ENCODE measurements around the gene EVPL. TPM values are rescaled to one million over a fixed set of nuclear protein-coding genes. Genes with fewer than 3 reads are reported as not detected.
"Not testable (repeated sequence)": the region's sequence is repeated elsewhere in the genome, so short reads cannot be mapped to it uniquely, and the experiment has no call there.

The EVPL gene
- polyA plus RNA-seq, 1 experiment: not detected

DNA sequence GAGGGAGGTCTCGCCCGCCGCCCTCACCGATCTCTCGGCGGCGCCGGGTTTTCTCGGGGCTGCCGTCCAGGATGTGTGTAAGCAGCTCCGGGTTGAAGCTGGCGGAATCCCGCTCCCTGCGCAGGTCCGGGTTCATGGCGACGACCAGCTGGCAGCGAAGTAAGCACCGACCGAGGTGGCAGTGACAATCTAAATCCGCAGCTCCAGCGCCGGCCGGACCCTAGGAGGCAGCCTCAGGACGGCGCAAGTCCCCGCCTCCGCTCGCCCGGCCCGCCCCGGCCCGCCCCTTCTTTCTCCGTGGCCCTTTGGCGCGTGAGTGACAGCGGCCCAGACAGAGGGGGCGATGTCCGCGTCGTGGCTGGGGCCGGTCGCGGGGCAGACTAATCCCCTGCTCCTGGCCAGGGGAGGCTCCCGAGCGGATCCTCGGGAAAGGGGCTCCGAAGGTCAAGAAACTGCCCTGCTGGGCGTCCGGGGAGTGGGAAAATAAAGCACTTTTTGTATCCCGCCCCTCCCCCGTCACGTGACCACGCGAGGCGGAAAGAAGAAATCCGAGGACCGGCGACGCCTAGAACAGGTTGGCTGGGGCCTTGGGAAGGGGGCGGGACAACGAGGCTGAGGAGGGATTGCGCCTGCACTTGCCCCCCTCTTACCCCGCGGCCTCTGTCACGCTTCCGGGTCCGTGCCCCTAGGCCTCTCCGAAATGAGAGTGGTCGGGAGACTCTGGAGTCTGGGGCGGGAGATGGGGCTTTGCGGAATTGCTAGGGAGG is 48.0 kb downstream of the EVPL start, which contains the start of the genes ACOX1 and TEN1:
Gene ACOX1 (minus strand): TSS at position 229 of the 767 bp plus-strand sequence. CDS start 93 bp downstream, at position 136.
Gene TEN1 (plus strand): TSS at position 303 of the 767 bp plus-strand sequence. CDS start 6,953 bp downstream, outside the sequence.
- peak; percentile 79 for DNase-seq (ENCODE audit: low read depth)
- TF ChIP-seq, protein P1, sequence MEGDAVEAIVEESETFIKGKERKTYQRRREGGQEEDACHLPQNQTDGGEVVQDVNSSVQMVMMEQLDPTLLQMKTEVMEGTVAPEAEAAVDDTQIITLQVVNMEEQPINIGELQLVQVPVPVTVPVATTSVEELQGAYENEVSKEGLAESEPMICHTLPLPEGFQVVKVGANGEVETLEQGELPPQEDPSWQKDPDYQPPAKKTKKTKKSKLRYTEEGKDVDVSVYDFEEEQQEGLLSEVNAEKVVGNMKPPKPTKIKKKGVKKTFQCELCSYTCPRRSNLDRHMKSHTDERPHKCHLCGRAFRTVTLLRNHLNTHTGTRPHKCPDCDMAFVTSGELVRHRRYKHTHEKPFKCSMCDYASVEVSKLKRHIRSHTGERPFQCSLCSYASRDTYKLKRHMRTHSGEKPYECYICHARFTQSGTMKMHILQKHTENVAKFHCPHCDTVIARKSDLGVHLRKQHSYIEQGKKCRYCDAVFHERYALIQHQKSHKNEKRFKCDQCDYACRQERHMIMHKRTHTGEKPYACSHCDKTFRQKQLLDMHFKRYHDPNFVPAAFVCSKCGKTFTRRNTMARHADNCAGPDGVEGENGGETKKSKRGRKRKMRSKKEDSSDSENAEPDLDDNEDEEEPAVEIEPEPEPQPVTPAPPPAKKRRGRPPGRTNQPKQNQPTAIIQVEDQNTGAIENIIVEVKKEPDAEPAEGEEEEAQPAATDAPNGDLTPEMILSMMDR (IDR thresholded peaks at IDR 0.05; ENCODE audit: insufficient read depth, low read depth, low read length): peak; percentile 37
- ChIA-PET CTCF (interaction anchor here (1.3 kb wide), 2 partner anchors 19 to 24 kb away, joined by 3 to 5 read pairs; no protein-coding TSS in a partner anchor), POLR2A (no interaction called here)
- Histone ChIP-seq H3K27me3 (ENCODE audit: control insufficient read depth, insufficient read depth, low read length) (no peaks in the 10 kb centered on the region), H3K36me3 (ENCODE audit: control insufficient read depth, insufficient read depth, low read length) (no peaks in the 10 kb centered on the region), H3K4me3 (ENCODE audit: low read depth, low read length) (peak within 1 kb of the TSS; percentile 71)

DNA sequence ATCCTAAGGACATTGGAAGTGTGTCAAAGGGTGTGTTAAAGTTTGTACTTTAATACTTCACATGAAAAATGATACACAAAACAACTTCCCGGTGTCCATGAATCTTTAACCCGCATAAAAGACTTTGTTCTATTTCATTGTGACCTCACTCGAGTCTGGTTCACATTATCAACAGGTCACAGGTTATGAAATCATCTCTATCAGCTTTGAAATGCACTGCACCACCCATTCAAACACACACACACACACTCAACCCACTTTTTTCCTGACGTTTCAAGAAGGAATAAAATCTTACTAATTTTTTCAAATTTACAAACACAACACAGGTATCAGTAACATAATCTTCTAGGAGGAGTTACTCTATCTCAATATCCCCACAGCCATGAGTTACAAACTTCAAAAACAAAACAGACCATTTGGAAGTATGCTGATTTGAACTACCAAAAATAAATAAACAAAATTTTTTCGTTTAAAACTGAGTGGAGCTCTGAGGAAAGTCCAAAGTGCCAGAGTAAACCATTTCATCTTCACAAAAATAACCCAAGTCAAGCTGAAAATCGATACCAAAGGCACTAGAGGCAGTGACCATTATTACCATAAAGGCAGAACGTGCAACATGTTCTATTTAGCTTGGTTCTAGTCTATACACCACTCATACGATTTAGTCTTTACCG is 50.8 kb downstream of the EVPL start:
- DNase-seq (ENCODE audit: low read depth): no peak
- TF ChIP-seq, protein P1 (IDR thresholded peaks at IDR 0.05; ENCODE audit: insufficient read depth, low read depth, low read length): no peak
- ChIA-PET POLR2A (no interaction called here), CTCF (interaction anchor here (1.0 kb wide), 1 partner anchor 71 kb away, joined by 3 read pairs; no protein-coding TSS in a partner anchor)
- no peaks in the 10 kb centered on the region for H3K27me3 ChIP-seq (ENCODE audit: control insufficient read depth, insufficient read depth, low read length)
- H3K4me3 ChIP-seq (ENCODE audit: low read depth, low read length): no peak overlapping the region
- no peaks in the 10 kb centered on the region for H3K36me3 ChIP-seq (ENCODE audit: control insufficient read depth, insufficient read depth, low read length)

DNA sequence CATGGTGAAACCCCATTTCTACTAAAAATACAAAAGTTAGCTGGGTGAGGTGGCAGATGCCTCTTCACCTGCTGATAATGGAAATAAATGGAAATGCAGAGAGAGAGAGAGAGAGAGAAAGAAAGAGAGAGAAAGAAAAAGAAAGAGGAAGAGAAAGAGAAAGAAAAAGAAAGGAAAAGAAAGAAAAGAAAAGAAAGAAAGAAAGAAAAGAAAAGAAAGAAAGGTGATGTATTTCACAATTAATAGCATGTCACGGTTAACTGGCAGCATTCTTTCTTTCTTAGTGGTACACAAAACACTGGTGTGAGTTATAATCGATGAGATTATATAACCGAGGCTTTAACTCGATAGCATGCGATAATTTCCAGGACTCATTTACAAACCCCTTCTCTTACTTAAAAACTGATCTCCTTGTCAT is 51.3 kb downstream of the EVPL start:
- ChIA-PET CTCF (no interaction called here), POLR2A (no interaction called here)
- TF ChIP-seq, protein P1 (IDR thresholded peaks at IDR 0.05; ENCODE audit: insufficient read depth, low read depth, low read length): no peak
- DNase-seq (ENCODE audit: low read depth): no peak
- Histone ChIP-seq H3K27me3 (ENCODE audit: control insufficient read depth, insufficient read depth, low read length) (no peaks in the 10 kb centered on the region), H3K4me3 (ENCODE audit: low read depth, low read length) (no peak overlapping the region), H3K36me3 (ENCODE audit: control insufficient read depth, insufficient read depth, low read length) (no peaks in the 10 kb centered on the region)

DNA sequence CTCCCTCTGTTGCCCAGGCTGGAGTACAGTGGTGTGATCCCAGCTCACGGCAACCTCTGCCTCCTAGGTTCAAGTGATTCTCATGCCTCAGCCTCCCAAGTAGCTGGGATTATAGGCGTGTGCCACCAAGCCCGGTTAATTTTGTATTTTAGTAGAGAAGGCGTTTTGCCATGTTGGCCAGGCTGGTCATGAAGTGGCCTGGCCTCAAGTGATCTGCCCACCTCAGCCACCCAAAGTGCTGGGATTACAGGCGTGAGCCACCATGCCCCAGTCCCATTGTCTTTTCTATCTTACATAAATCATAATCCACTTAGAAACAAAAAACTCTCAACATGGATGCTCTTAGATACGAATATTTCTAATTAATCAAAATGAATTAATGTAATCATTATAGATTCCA is 51.9 kb downstream of the EVPL start:
- POLR2A ChIA-PET; H3K4me3 ChIP-seq (ENCODE audit: low read depth, low read length); H3K27me3 ChIP-seq (ENCODE audit: control insufficient read depth, insufficient read depth, low read length); DNase-seq (ENCODE audit: low read depth); CTCF ChIA-PET; H3K36me3 ChIP-seq (ENCODE audit: control insufficient read depth, insufficient read depth, low read length): not testable (repeated sequence)

DNA sequence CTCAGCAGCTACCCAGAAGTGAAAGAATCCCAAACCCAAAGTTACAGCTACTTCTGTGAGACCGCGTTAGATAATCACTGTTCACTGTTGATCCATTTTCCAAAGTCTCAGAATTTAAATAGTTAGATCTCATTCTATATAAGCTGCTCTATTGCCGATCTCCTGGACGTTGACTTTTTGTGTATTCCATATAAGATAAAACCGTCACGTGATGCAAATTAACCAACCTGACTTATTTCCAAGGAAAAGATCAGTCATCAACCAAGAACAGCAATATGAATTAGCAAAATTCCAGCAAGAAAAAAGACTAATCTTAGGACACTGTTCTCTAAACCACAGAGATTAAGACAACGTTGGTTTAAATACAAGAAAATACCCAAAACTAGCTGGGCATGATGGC is 56.5 kb downstream of the EVPL start:
- Histone ChIP-seq H3K36me3 (ENCODE audit: control insufficient read depth, insufficient read depth, low read length) (no peaks in the 10 kb centered on the region), H3K4me3 (ENCODE audit: low read depth, low read length) (no peak overlapping the region), H3K27me3 (ENCODE audit: control insufficient read depth, insufficient read depth, low read length) (no peaks in the 10 kb centered on the region)
- ChIA-PET POLR2A (no interaction called here), CTCF (no interaction called here)
- TF ChIP-seq, protein P1 (IDR thresholded peaks at IDR 0.05; ENCODE audit: insufficient read depth, low read depth, low read length): no peak
- no peak for DNase-seq (ENCODE audit: low read depth)
